Activated naive CD8-positive, alpha-beta T cell treated with anti-CD3 and anti-CD28 coated beads, Interleukin-2, amount 10 ng/mL, durations not matched to agents 7 days and 5 days (primary cell): ENCODE measurements around the gene HIRA. TPM values are rescaled to one million over a fixed set of nuclear protein-coding genes. Genes with fewer than 3 reads are reported as not detected.
A peak's percentile ranks its signal among the peaks of the same experiment; 100 is the strongest.

Experiments used
- ATAC-seq: fragments of 150-1000 bp; cut with Tn5 transposase; one replicate; pipeline ENCODE4 v1.10.0; 2021; ENCODE audit warnings: low read depth, moderate library complexity
- POLR2A ChIA-PET: fragments of 350-600 bp; sonication (Branson Sonifier 250); formaldehyde crosslinking; loops from one replicate; lab custom pipeline; 2021; ENCODE audit warnings: antibody characterized with exemption; lab: Charles Lee
- DNase-seq: peaks from one replicate; pipeline ENCODE4 v3.0.0; 2021
- H3K27ac Mint-ChIP-seq: one replicate; pipeline ENCODE4 v1.8.0; 2022; ENCODE audit warnings: mild to moderate bottlenecking, mixed read lengths
- H3K27me3 Mint-ChIP-seq: one replicate; pipeline ENCODE4 v1.8.0; 2022; ENCODE audit warnings: mild to moderate bottlenecking, moderate library complexity, mixed read lengths
- H3K36me3 Mint-ChIP-seq: one replicate; pipeline ENCODE4 v1.8.0; 2021; ENCODE audit warnings: mild to moderate bottlenecking, mixed read lengths
- H3K4me1 Mint-ChIP-seq: one replicate; pipeline ENCODE4 v1.8.0; 2021; ENCODE audit warnings: mixed read lengths
- H3K4me3 Mint-ChIP-seq: one replicate; pipeline ENCODE4 v1.8.0; 2022; ENCODE audit warnings: mild to moderate bottlenecking, moderate library complexity, mixed read lengths
- H3K9me3 Mint-ChIP-seq: one replicate; pipeline ENCODE4 v1.8.0; 2021; ENCODE audit warnings: mixed read lengths
- total RNA-seq, 2 experiments: library from RNA; stranded (reverse); gene quantifications; one replicate each; pipeline ENCODE4 v1.2.3, GENCODE V29; 2021

HIRA gene
- total RNA-seq, 2 experiments from 2014 or later, result 37.8 to 42.7 TPM

DNA sequence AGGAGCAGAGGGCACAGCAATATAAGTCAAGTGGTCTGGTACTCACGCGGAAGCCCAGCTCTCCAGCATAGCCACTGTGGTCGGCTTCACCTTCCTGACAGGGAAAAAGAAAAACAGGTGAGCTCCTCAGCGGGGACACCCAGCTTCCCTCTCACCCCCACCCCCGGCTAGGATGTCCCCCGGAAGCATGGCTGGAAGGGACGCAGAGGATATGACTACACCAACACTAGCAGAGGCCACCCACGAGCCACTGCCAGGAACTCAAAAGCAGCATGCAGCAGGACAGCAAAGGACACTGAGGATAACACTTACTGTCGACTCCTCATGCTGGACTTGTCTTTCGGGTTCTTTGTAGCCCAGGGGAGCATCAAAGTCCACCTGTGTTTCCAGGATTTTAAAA is 25.0 kb upstream of the HIRA start:
- peaks cover 6% of the 10 kb centered on the region for H3K4me1 Mint-ChIP-seq
- no peak overlapping the region for H3K27ac Mint-ChIP-seq
- ATAC-seq (no peak), DNase-seq (no peak)
- POLR2A ChIA-PET, result no interaction called here
- H3K36me3 Mint-ChIP-seq, result peaks cover 12% of the 10 kb centered on the region
- H3K4me3 Mint-ChIP-seq, result no peak overlapping the region
- H3K27me3 Mint-ChIP-seq, result no peaks in the 10 kb centered on the region
- H3K9me3 Mint-ChIP-seq, result no peaks in the 10 kb centered on the region

DNA sequence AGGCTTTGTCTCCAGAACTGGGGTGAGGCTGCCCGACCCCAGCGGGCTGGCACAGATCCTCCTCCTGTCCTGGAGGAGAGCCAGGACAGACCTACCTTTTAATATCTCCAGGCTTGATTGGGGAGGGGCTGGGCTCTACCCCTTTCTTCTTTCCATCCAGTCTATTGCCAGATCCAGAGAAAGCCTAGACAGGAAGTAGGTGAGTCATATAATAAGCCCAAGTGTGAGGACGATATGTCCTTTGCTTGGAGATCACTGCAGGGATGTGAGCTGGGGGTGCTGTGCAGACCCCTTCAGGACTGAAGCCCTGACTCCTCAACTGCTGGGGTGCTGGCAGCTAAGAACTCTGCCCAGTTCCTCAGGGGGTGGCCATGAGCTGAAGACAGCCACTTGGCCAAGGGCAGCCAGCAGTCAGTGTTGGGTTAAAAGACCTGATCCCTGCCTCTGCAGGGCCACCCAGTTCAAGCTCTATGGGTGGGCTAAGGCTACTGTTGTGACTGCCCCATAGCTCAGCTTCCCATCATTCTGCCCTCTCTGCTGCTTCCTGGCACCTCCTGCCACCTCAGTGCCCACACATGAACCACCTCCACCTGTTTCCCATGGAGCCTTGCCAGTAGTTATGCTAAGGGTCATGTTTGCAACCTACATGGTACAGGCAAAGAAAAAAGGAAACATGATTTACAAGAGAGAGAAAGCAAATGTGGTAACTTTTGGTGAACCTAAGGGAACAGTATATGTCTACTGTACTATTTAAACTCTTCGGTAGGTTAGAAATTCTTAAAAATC is 24.2 kb upstream of the HIRA start:
- H3K27ac Mint-ChIP-seq, result no peak overlapping the region
- POLR2A ChIA-PET, result no interaction called here
- no peaks in the 10 kb centered on the region for H3K9me3 Mint-ChIP-seq
- H3K4me3 Mint-ChIP-seq, result no peak overlapping the region
- ATAC-seq (no peak), DNase-seq (no peak)
- H3K27me3 Mint-ChIP-seq, result no peaks in the 10 kb centered on the region
- peaks cover 7% of the 10 kb centered on the region for H3K36me3 Mint-ChIP-seq
- H3K4me1 Mint-ChIP-seq, result peaks cover 6% of the 10 kb centered on the region

DNA sequence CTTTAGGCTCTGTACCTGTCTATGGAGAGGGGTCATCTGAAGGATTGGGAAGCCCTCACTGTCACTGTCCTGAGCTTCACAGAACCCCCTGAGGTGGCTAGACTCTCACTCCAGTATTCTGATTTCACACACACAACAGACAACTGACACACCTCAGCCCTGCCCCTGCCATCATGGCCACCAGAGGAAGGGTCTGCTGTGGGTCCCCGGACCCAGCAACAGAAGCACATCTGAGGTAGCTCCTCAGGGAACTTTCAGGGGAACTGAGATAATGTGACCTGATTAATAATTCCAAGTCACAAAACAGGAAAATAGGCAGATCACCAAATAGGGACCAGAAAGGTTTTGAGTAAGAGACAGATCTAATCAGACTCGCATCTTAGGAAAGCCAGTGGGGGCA is 23.5 kb upstream of the HIRA start:
- peaks cover 5% of the 10 kb centered on the region for H3K36me3 Mint-ChIP-seq
- POLR2A ChIA-PET, result no interaction called here
- no peaks in the 10 kb centered on the region for H3K9me3 Mint-ChIP-seq
- no peak overlapping the region for H3K4me3 Mint-ChIP-seq
- H3K4me1 Mint-ChIP-seq, result peaks cover 6% of the 10 kb centered on the region
- ATAC-seq (no peak), DNase-seq (no peak)
- H3K27me3 Mint-ChIP-seq, result no peaks in the 10 kb centered on the region
- H3K27ac Mint-ChIP-seq, result no peak overlapping the region

DNA sequence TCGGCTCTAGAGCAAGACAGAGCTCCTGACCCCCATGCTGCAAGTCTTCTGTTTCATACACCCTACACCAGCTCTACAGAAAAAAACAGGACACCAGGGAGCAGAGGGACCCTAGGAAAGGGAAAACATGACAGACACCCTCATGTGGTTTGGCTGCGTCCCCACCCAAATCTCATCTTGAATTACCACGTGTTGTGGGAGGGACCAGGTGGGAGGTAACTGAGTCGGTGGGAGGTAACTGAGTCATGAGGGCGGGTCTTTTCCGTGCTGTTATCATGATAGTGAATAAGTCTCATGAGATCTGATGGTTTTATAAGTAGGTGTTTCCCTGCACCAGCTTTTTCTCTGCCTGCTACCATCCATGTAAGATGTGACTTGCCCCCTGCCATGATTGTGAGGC is 22.6 kb upstream of the HIRA start:
- POLR2A ChIA-PET, result no interaction called here
- ATAC-seq (no peak), DNase-seq (no peak)
- H3K36me3 Mint-ChIP-seq, result peaks cover 5% of the 10 kb centered on the region
- no peak overlapping the region for H3K4me3 Mint-ChIP-seq
- peaks cover 6% of the 10 kb centered on the region for H3K4me1 Mint-ChIP-seq
- no peak overlapping the region for H3K27ac Mint-ChIP-seq
- H3K9me3 Mint-ChIP-seq, result no peaks in the 10 kb centered on the region
- no peaks in the 10 kb centered on the region for H3K27me3 Mint-ChIP-seq

DNA sequence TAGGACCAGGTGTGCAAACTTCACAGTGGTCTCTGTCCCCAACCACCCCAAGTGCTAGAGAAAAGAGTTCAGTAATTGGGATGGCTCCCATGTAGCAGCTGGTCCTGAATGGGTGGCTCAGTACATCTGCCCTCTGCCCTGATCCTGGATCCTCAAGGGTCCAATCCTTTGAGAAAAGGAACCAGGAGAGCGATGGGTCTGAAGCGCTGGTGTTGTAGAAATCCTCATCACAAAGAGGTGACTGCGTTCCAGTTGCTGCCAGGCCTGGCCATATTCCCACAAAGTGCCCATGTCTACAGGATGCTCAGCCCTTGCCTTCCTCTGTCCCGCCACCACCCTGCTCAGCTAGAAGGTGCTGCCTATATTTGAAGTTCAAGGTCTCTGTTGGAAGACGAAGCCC is 22.2 kb upstream of the HIRA start:
- H3K36me3 Mint-ChIP-seq, result peaks cover 5% of the 10 kb centered on the region
- no peaks in the 10 kb centered on the region for H3K9me3 Mint-ChIP-seq
- H3K27ac Mint-ChIP-seq, result no peak overlapping the region
- POLR2A ChIA-PET, result no interaction called here
- DNase-seq (no peak), ATAC-seq (no peak)
- no peaks in the 10 kb centered on the region for H3K27me3 Mint-ChIP-seq
- H3K4me3 Mint-ChIP-seq, result no peak overlapping the region
- H3K4me1 Mint-ChIP-seq, result peaks cover 8% of the 10 kb centered on the region

DNA sequence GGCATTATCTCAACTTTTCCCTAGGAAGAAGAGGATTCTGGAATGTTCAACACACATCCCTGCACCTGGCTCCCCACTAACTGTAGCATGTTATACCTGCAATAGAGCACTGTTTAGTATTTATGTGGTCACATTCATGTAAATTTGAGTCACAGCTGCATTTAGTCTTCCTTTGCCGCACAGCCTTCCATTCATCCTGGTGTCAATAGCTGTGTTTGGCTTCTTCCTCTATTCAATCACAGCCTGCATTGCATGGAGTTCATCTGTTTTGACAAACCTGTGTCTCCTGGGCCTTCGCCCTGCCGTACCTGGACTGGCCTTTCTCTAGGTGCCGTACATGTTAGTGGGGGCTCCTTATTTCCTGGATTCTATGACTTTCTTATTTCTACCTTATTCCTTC is 20.0 kb upstream of the HIRA start:
- POLR2A ChIA-PET, result no interaction called here
- H3K36me3 Mint-ChIP-seq, result peaks cover 5% of the 10 kb centered on the region
- H3K9me3 Mint-ChIP-seq, result no peaks in the 10 kb centered on the region
- H3K4me3 Mint-ChIP-seq, result no peak overlapping the region
- ATAC-seq, result no peak
- no peak for DNase-seq
- no peak overlapping the region for H3K27ac Mint-ChIP-seq
- H3K27me3 Mint-ChIP-seq, result no peaks in the 10 kb centered on the region
- H3K4me1 Mint-ChIP-seq, result peaks cover 17% of the 10 kb centered on the region

DNA sequence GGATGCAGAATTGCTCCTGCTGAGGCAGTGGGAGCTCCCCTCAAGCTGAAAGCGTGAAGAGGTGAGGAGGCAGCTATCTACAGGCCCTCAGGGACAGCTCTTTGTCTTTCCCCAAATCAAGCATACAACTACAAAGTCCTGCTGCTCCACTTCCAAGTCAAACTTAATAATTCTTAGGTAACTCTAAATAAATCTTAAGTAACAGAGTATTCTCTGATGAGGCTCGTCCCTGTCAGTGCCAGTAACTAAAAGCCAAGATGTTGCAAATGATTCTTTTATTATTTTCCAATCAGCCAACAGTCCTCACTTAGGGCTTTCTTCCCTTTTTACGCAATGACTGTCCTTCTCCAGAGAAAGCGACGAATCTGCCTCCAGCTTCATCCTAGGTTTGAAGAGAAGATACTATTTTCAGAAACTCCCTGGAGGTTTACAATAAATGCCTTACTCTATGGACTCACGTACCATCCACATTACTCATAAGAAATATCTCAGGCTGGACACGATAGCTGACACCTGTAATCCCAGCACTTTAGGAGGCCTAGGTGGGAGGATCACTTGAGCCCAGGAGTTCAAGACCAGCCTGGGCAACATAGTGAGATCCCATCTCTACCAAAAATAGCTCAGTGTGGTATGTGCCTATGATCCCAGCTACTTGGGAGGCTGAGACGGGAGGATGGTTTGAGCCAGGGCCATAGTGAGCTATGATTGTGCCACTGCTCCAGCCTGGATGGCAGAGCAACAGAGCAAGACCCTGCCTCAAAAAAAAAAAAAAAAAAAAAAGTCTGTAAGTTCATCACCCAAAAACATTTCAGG is 19.0 kb upstream of the HIRA start:
- Mint-ChIP-seq H3K4me1 (peaks cover 19% of the 10 kb centered on the region), H3K9me3 (no peaks in the 10 kb centered on the region), H3K27ac (no peak overlapping the region), H3K36me3 (peaks cover 4% of the 10 kb centered on the region), H3K4me3 (no peak overlapping the region), H3K27me3 (no peaks in the 10 kb centered on the region)
- ATAC-seq, result no peak
- DNase-seq, result no peak
- POLR2A ChIA-PET, result interaction anchor here (1.1 kb wide), 1 partner anchor 19 kb away, joined by 4 read pairs; the partner anchor contains the start of gene HIRA

DNA sequence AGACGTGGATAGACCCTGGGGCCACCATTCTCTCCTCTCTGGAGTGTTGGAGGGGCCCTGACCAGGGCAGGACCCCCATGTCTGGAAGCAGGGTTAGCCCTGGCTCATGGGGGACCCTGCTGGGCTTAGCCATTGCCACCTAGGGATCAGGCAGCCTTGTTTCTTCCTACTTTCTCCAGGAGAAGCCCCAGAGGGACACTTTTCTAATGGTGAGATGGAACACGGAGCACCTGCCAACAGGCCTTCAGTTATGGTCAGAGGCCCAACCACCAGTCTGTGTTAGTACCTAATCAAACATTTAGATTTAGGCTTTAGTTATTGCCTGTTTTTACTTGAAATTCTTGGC is 17.9 kb upstream of the HIRA start:
- POLR2A ChIA-PET, result no interaction called here
- Mint-ChIP-seq H3K36me3 (peaks cover 8% of the 10 kb centered on the region), H3K9me3 (no peaks in the 10 kb centered on the region), H3K4me3 (no peak overlapping the region), H3K27me3 (no peaks in the 10 kb centered on the region), H3K27ac (no peak overlapping the region), H3K4me1 (peaks cover 27% of the 10 kb centered on the region)
- no peak for DNase-seq
- no peak for ATAC-seq

DNA sequence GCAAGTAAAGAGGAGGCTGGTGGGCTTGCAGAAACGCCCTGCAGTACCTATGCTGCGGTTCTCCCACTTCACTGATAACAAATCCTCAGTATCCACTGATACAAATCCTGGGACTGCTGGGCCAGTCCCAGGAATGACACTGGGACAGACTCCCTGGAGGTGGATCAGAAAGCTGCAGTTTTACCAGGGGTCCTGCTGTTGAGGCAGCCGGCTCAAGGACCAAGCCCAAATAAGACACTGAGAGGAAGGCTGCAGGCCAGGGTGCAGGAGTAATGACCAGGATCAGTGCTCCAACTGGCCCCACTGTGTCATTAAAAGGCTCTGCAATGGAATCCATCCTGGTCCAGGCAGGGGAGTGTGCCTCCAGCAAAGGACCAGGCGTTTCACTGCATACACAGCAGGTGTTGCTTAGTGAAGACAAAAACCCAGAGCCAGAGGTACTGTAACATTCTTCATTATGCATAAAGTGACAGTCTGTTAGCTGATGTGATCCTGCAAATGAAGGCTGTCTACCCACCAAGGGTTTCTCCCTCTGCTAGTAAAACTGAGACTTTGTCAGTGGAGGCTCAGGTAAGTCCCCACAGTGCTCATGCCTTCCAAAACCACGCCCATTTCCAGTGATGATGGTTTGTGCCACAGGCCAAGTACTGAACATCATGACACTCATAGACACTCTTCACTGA is 17.3 kb upstream of the HIRA start:
- Mint-ChIP-seq H3K27ac (peak overlapping the region; percentile 97), H3K4me1 (peaks cover 29% of the 10 kb centered on the region), H3K9me3 (no peaks in the 10 kb centered on the region), H3K36me3 (peaks cover 9% of the 10 kb centered on the region), H3K27me3 (no peaks in the 10 kb centered on the region), H3K4me3 (peak overlapping the region; percentile 97)
- POLR2A ChIA-PET, result interaction anchor here (2.4 to 5.0 kb wide), 2 partner anchors 15 to 31 kb away, joined by 7 to 70 read pairs; partner anchors contain the start of genes CDC45, HIRA, MRPL40 and UFD1
- ATAC-seq, result no peak
- DNase-seq, result no peak

DNA sequence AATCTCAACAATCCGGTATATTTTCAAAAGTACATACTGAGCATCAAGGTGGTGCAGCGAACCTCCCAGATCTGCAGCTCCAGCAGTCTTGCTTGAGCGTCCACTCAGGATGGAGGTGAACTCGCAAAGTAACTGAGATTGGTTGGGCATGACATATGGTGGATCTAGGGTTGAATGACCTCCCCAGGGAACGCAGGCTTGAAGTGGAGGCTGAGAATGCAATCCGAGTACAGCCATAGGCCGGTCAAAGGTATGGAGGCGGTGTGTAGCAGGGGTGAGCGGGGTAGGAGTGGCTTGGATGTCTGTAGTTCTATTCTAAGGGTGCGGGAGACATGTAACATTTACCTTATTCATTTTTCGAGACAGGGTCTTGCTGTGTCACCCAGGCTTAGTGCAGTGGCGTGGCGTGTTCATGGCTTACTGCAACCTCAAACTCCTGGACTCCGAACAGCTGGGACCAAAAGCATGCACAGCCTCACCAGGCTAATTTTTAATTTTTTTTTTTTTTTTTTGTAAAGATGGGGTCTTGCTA is 16.6 kb upstream of the HIRA start:
- ATAC-seq (peak; percentile 25), DNase-seq (no peak)
- POLR2A ChIA-PET, result interaction anchor here (1.0 to 5.0 kb wide), 5 partner anchors 14 to 304 kb away, joined by 3 to 70 read pairs (median 4); partner anchors contain the start of genes CDC45, ESS2, HIRA and MRPL40
- peaks cover 11% of the 10 kb centered on the region for H3K36me3 Mint-ChIP-seq
- peak overlapping the region; percentile 97 for H3K4me3 Mint-ChIP-seq
- peaks cover 31% of the 10 kb centered on the region for H3K4me1 Mint-ChIP-seq
- no peaks in the 10 kb centered on the region for H3K9me3 Mint-ChIP-seq
- peak overlapping the region; percentile 97 for H3K27ac Mint-ChIP-seq
- H3K27me3 Mint-ChIP-seq, result no peaks in the 10 kb centered on the region

DNA sequence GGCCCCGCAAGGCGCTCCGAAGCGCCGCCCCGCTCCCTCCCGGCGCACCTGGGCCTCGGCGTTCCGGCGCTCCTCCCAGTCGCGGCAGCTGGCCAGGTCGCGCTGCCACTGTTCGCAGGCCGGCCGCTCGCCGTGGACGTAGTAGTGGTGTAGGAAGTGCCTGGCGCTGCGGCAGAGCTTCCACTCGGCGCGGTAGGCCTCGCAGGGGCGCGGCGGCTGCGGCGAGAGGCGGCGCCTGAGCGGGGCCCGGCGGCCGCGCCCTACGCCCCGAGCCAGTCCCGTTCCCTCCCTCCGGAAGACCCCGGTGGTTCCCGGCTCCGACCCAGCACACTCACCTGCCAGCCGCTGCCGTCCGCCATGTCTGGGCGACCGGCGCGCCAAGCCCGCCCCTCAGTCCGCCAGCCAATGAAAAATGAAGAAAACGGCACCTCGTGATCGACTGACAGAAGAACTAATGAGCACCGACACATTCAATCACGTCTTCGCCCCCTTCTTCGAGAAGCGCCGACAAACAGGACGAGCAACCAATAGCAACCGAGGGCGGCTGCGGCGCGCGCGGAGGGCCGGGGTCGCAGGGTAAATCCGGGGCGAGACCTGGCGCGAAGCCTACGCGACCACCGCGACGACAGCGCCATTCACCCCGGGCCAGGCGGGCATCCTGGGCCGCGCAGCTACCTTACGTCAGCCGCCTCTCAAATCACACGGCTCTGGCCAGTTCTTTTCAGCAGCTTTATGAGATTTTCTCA is 16.0 kb upstream of the HIRA start, which contains the start of gene C22orf39:
TSS of gene C22orf39 (minus strand) at position 382 of the 746 bp plus-strand sequence. CDS start at position 359, 23 bp downstream.
- DNase-seq, result peak; percentile 84
- Mint-ChIP-seq H3K9me3 (no peaks in the 10 kb centered on the region), H3K4me3 (peak within 1 kb of the TSS; percentile 97), H3K4me1 (peaks cover 33% of the 10 kb centered on the region), H3K27ac (peak within 1 kb of the TSS; percentile 97), H3K27me3 (no peaks in the 10 kb centered on the region), H3K36me3 (peaks cover 11% of the 10 kb centered on the region)
- POLR2A ChIA-PET, result interaction anchor here (1.0 to 5.0 kb wide), 7 partner anchors 14 to 303 kb away, joined by 3 to 70 read pairs (median 3); partner anchors contain the start of genes CDC45, CLTCL1, ESS2 and HIRA
- ATAC-seq, result peak; percentile 93

DNA sequence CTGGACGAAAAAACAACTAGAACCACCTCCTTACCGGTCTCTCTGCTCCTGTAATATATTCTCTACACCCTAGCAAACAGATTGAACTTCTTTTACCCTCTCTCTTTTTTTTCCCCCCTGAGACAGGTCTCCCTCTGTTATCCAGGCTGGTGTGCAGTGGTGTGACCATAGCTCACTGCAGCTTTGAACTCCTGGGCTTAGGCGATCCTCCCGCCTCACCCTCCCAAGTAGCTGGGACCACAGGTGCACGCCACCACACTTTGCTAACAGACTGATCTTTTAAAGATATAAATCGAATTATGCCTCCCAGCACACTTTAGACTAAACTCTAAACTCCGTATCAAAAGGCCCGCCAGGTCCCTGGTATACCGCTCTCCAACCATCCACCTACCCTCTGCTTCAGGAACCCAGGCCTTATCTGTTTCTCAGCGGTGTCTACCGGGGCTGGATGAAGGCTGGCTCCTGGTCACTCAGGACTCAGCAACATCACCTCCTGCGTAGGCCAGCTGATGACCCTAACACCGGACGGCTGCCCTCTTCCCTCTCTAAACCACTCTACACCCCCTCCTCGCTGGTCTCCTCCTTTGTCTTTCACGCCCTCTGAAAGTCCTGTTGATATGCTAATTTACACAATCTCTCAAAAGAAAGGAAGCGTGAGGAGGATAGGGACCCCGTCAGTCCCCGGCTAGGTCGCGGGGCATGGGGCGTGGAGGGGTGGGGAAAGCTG is 15.2 kb upstream of the HIRA start:
- ATAC-seq (no peak), DNase-seq (no peak)
- POLR2A ChIA-PET, result interaction anchor here (0.6 to 5.0 kb wide), 7 partner anchors 13 to 302 kb away, joined by 3 to 70 read pairs (median 3); partner anchors contain the start of genes CDC45, CLTCL1, ESS2 and HIRA
- Mint-ChIP-seq H3K9me3 (no peaks in the 10 kb centered on the region), H3K4me3 (peak overlapping the region; percentile 97), H3K27me3 (no peaks in the 10 kb centered on the region), H3K36me3 (peaks cover 14% of the 10 kb centered on the region), H3K27ac (peak overlapping the region; percentile 75), H3K4me1 (peaks cover 33% of the 10 kb centered on the region)
